Posterior vena cava (tissue), 2 donors: ENCODE measurements around the gene RLN2. TPM values are rescaled to one million over a fixed set of nuclear protein-coding genes. Genes with fewer than 3 reads are reported as not detected.

ENCODE experiments used
- DNase-seq: peaks from one replicate; pipeline ENCODE4 v3.0.0-alpha.2; 2020; ENCODE audit warnings: low spot score
- intact Hi-C, 2 donors: fragments of 100-400 bp; cut with DNase I; formaldehyde crosslinking; loops; one replicate each; pipeline versions ENCODE4 v1.14.1 to v1.14.2; 2022 to 2023
- total RNA-seq, 2 donors: library from RNA; stranded (reverse); fragmentation: NEBNext Ultra II Directional; extraction: Animal tissue kit (Norgen Biotek cat#: 25700); gene quantifications; one replicate each; pipeline ENCODE4 v1.2.1, GENCODE V29; 2021
- donor health status: DM: yes; HTN: yes; CAD: no.
- donor health status: DM: yes; HTN: yes; CAD: no.

Gene RLN2
- total RNA-seq, 2 donors from 2014 or later: not detected

- intact Hi-C loops: no loop called here
Measured at GRCh38 chr9:5278486-5278885, 26.0 kb downstream of the RLN2 start.

GRCh38 chr9:5274770-5275169 lies 29.7 kb downstream of the RLN2 start:
- DNase-seq: no peak
- intact Hi-C loops: no loop called here

More at GRCh38 chr9:5278486-5278885, 26.0 kb downstream of the RLN2 start:
- no peak for DNase-seq

DNA sequence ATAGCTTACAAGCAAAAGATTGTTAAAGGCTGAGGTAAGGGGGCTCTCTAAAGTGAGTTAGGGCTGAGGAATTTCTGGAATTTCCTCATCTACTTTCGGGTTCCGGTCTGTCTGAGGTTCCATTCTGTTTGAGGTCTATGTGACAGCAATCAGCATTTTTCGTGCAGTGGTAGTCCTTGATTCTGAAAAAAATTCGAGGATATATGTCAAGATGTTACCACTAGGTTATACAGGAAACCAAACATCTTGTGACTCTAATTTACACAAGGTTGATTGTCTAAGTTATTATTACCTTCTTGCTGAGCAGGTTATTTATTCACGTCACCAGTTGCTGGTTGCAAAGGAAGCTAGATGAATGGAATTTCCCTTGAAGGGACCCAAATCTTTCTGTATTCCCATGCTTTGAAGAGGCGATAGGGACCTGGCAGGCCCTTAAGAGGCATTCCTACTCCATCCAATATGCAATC lies 35.2 kb downstream of the RLN2 start:
- intact Hi-C loops: no loop called here
- no peak for DNase-seq

DNA sequence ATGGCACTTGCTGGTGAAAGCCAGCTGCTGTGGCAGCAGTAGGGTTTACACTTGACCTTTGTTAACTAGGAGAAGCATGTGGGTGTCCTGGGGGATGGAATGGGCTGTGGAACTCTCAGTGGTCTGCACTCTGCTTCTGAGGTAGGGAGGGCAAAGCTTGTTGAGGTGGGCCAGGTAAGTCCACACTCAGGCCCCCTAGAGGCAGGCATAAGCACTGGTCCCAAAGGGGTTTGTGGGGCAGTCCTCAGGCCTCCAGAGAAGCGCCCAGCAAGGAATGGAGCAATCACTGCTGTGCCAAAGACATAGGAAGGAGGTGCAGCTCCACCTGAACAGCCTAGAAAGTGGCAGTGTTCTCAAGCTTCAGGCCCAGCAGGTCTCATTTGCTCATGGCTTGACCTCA lies 38.6 kb downstream of the RLN2 start:
- no peak for DNase-seq
- intact Hi-C loops: no loop called here

DNA sequence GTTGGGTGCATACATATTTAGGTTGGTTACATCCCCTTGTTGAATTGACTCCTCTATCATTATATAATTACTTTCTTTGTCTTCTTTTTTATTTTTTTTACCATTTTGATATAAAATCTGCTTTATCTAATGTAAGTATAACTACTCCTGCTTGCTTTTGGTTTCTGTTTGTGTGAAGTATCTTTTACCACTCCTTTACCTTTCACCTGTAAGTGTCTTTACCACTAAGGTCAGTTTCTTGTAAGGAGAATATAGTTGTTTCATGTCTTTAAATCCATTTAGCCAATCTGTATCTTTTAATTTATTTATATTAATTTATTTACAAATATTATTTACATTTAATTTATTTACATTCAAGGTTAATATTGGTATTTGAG lies 40.3 kb downstream of the RLN2 start:
- intact Hi-C loops: no loop called here
- no peak for DNase-seq

GRCh38 chr9:5263351-5264218 lies 40.9 kb downstream of the RLN2 start:
- no peak for DNase-seq
- intact Hi-C loops: no loop called here

Other genes starting within 250 kb of the RLN2 start
- not detected for gene INSL6, start 119.1 kb downstream of the RLN2 start, total RNA-seq
- not detected for gene INSL4, start 73.3 kb downstream of the RLN2 start, total RNA-seq
- gene RLN1, start 35.2 kb upstream of the RLN2 start, total RNA-seq: not detected
- gene PLGRKT, start 133.2 kb upstream of the RLN2 start, total RNA-seq: 10 to 100 TPM; 19.8 to 27.6 TPM
- gene CD274, start 145.8 kb upstream of the RLN2 start, total RNA-seq: 1 to 10 TPM; 3.1 to 3.5 TPM
- 1 to 10 TPM; 4.2 to 5.4 TPM for gene PDCD1LG2, start 205.8 kb upstream of the RLN2 start, total RNA-seq